ENCODE measurements around the gene MAPT. TPM values are rescaled to one million over a fixed set of nuclear protein-coding genes. Genes with fewer than 3 reads are reported as not detected.

Gene MAPT
- total and polyA plus RNA-seq, 4 donors, result 0.27 to 3.8 (median 1.8) TPM

DNA sequence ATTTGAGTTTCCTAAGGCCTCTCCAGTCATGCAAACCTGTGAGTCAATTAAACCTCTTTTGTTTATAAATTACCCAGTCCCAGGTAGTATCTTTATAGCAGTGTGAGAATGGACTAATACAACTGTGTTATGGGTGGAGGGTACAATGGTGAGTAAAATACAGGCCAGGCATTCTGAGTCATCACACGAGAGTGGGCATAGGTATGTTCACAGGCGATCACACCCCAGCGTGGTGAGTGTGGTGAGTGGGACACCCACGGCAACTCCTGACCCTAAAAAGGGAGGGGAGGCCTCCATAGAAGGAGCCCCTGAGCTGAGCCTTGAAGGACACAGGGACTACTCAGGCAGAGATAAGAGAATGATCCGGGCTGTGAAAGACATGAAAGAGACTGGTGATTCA is 22.6 kb upstream of the MAPT start:
- Histone ChIP-seq H3K9me3 (ENCODE audit: control insufficient read depth in 4 of 4, insufficient read depth in 3 of 4, low read length in 3 of 4) (no peaks in the 10 kb centered on the region), H3K4me3 (no peak overlapping the region), H3K9ac (ENCODE audit: insufficient read depth in 1 of 2, low read length in 2 of 2) (no peak overlapping the region), H3K4me1 (ENCODE audit: control insufficient read depth in 5 of 5, insufficient read depth in 5 of 5, low read length in 5 of 5) (no peaks in the 10 kb centered on the region), H3K27me3 (ENCODE audit: control insufficient read depth in 3 of 3, insufficient read depth in 3 of 3, low read length in 2 of 3) (peaks cover 0 to 3% (median 0%) of the 10 kb centered on the region in 3 donors), H3K27ac (ENCODE audit: low read depth in 1 of 2, low read length in 1 of 2) (no peak overlapping the region), H3K36me3 (ENCODE audit: control insufficient read depth in 4 of 4, insufficient read depth in 4 of 4, low read length in 4 of 4) (no peaks in the 10 kb centered on the region)
- WGBS, 2 donors, result 77 to 93% methylated on average over 5 of the region's 5 CpGs
- no peak for ATAC-seq (ENCODE audit: insufficient read depth, low FRiP score)
- DNase-seq, result no peak
- TF ChIP-seq, protein P1, sequence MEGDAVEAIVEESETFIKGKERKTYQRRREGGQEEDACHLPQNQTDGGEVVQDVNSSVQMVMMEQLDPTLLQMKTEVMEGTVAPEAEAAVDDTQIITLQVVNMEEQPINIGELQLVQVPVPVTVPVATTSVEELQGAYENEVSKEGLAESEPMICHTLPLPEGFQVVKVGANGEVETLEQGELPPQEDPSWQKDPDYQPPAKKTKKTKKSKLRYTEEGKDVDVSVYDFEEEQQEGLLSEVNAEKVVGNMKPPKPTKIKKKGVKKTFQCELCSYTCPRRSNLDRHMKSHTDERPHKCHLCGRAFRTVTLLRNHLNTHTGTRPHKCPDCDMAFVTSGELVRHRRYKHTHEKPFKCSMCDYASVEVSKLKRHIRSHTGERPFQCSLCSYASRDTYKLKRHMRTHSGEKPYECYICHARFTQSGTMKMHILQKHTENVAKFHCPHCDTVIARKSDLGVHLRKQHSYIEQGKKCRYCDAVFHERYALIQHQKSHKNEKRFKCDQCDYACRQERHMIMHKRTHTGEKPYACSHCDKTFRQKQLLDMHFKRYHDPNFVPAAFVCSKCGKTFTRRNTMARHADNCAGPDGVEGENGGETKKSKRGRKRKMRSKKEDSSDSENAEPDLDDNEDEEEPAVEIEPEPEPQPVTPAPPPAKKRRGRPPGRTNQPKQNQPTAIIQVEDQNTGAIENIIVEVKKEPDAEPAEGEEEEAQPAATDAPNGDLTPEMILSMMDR (IDR thresholded peaks at IDR 0.05; ENCODE audit: control extremely low read depth, extremely low read depth), result no peak

DNA sequence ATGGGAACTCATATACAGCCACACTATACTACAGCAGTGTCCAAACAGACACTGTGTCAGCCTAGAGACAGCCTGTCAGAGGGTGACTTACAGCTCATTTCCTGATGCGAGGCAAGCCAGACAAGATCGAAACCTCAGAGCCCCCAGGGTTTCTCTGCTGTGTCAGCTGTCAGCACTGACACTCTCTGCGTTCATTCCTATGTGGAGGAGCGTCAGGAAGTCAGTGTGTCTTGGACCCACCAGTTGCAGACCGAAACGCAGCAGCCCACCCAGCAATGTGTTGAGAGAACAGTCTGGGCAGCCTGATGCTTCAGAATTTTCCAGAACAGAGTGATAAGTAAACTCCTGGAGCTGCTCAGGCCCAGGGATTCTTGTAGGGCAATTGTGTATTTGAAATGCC is 20.6 kb upstream of the MAPT start:
- ATAC-seq (ENCODE audit: insufficient read depth, low FRiP score) (no peak), DNase-seq (no peak)
- H3K27ac ChIP-seq (ENCODE audit: low read depth in 1 of 2, low read length in 1 of 2), result no peak overlapping the region
- TF ChIP-seq, protein P1 (IDR thresholded peaks at IDR 0.05; ENCODE audit: control extremely low read depth, extremely low read depth), result no peak
- H3K9ac ChIP-seq (ENCODE audit: insufficient read depth in 1 of 2, low read length in 2 of 2), result no peak overlapping the region
- H3K4me1 ChIP-seq (ENCODE audit: control insufficient read depth in 5 of 5, insufficient read depth in 5 of 5, low read length in 5 of 5), result no peaks in the 10 kb centered on the region
- H3K36me3 ChIP-seq (ENCODE audit: control insufficient read depth in 4 of 4, insufficient read depth in 4 of 4, low read length in 4 of 4), result no peaks in the 10 kb centered on the region
- H3K9me3 ChIP-seq (ENCODE audit: control insufficient read depth in 4 of 4, insufficient read depth in 3 of 4, low read length in 3 of 4), result peaks cover 0 to 4% (median 0%) of the 10 kb centered on the region in 4 donors
- H3K27me3 ChIP-seq (ENCODE audit: control insufficient read depth in 3 of 3, insufficient read depth in 3 of 3, low read length in 2 of 3), result peaks cover 0 to 5% (median 0%) of the 10 kb centered on the region in 3 donors
- no peak overlapping the region for H3K4me3 ChIP-seq
- 6 to 19% methylated on average over 6 of the region's 6 CpGs for WGBS, 2 donors

DNA sequence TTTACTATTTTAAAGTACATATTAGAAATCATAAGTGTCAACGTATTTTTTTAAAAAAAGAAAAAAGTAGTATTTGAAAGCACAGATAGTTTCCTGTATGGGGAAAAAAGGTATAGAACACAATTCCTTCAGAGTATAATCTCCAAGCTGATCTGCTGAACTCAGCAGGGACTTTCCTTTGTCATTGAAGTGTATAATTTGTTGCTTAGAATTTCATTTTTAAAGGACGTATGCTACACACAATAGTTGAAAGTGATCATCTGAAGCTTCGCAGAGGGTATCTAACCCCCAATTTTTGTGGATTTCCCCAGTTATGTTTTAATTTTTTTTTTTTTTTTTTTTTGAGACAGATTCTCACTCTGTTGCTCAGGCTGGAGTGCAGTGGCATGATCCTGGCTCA is 20.2 kb upstream of the MAPT start:
- Histone ChIP-seq H3K27ac (ENCODE audit: low read depth in 1 of 2, low read length in 1 of 2) (no peak overlapping the region), H3K27me3 (ENCODE audit: control insufficient read depth in 3 of 3, insufficient read depth in 3 of 3, low read length in 2 of 3) (peaks cover 0 to 5% (median 0%) of the 10 kb centered on the region in 3 donors), H3K9me3 (ENCODE audit: control insufficient read depth in 4 of 4, insufficient read depth in 3 of 4, low read length in 3 of 4) (peaks cover 0 to 4% (median 0%) of the 10 kb centered on the region in 4 donors), H3K4me1 (ENCODE audit: control insufficient read depth in 5 of 5, insufficient read depth in 5 of 5, low read length in 5 of 5) (no peaks in the 10 kb centered on the region), H3K36me3 (ENCODE audit: control insufficient read depth in 4 of 4, insufficient read depth in 4 of 4, low read length in 4 of 4) (no peaks in the 10 kb centered on the region), H3K4me3 (no peak overlapping the region), H3K9ac (ENCODE audit: insufficient read depth in 1 of 2, low read length in 2 of 2) (no peak overlapping the region)
- DNase-seq (no peak), ATAC-seq (ENCODE audit: insufficient read depth, low FRiP score) (no peak)
- TF ChIP-seq, protein P1 (IDR thresholded peaks at IDR 0.05; ENCODE audit: control extremely low read depth, extremely low read depth), result no peak
- whole genome bisulfite sequencing, 2 donors, result 52 to 56% methylated on average over 3 of the region's 3 CpGs

DNA sequence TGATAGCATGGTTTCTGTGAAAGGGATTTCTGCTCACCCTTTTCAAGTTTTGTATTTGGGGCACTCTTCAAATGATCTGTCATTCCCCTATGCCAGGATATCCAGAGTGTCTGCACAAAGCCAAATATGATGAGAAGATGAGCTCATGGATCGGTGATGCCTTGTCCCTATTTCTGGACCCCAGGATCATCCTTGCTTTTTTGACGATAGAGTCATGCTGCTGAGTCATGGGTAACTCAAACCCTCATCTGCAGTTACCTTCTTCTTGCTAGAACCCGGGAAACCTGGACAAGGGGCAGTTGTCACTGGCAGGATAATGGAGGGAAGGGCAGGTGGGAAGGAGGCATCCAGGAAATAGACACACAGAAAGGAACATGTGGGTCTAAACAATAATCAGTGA is 17.8 kb upstream of the MAPT start:
- DNase-seq, result no peak
- Histone ChIP-seq H3K9me3 (ENCODE audit: control insufficient read depth in 4 of 4, insufficient read depth in 3 of 4, low read length in 3 of 4) (peaks cover 0 to 4% (median 0%) of the 10 kb centered on the region in 4 donors), H3K9ac (ENCODE audit: insufficient read depth in 1 of 2, low read length in 2 of 2) (no peak overlapping the region), H3K4me1 (ENCODE audit: control insufficient read depth in 5 of 5, insufficient read depth in 5 of 5, low read length in 5 of 5) (no peaks in the 10 kb centered on the region), H3K4me3 (no peak overlapping the region), H3K27ac (ENCODE audit: low read depth in 1 of 2, low read length in 1 of 2) (no peak overlapping the region), H3K27me3 (ENCODE audit: control insufficient read depth in 3 of 3, insufficient read depth in 3 of 3, low read length in 2 of 3) (peaks cover 0 to 8% (median 0%) of the 10 kb centered on the region in 3 donors), H3K36me3 (ENCODE audit: control insufficient read depth in 4 of 4, insufficient read depth in 4 of 4, low read length in 4 of 4) (no peaks in the 10 kb centered on the region)
- WGBS, 2 donors, result 83 to 87% methylated on average over 3 of the region's 3 CpGs
- TF ChIP-seq, protein P1 (IDR thresholded peaks at IDR 0.05; ENCODE audit: control extremely low read depth, extremely low read depth), result no peak
- no peak for ATAC-seq (ENCODE audit: insufficient read depth, low FRiP score)

Measured in lung (tissue), 12 donors.